T-cell (primary cell): Measurements from ENCODE around the gene GTF2E1. TPM values are rescaled to one million over a fixed set of nuclear protein-coding genes. Genes with fewer than 3 reads are reported as not detected.

Experiments
- ATAC-seq, 4 experiments: fragments of 200-7000 bp in 3 of 4; fragments of 150-1000 bp in 1 of 4; cut with Tn5 transposase; replicated peaks in 1 of 4; 1 replicate in 3 of 4; 2 replicates in 1 of 4; pipeline ENCODE4 v1.10.0; 2021; ENCODE audit warnings: moderate library complexity in 3 of 4, mild to moderate bottlenecking in 2 of 4, moderate number of reproducible peaks in 1 of 4
- CTCF ChIA-PET, 2 donors: fragments of 300-600 bp; sonication (Branson Sonifier 250); formaldehyde crosslinking; loops; one replicate each; lab custom pipeline; 2022; ENCODE audit warnings: antibody characterized with exemption in 2 of 2; lab: Charles Lee
- POLR2A ChIA-PET, 2 donors: fragments of 300-600 bp; sonication (Branson Sonifier 250); formaldehyde crosslinking; loops; one replicate each; lab custom pipeline; 2022; ENCODE audit warnings: antibody characterized with exemption in 2 of 2; lab: Charles Lee
- DNase-seq, 35 experiments: peaks; one replicate each; pipeline versions ENCODE4 v3.0.0 to v3.0.0-alpha.2; 2013 to 2023
- H3K27ac ChIP-seq: one replicate; pipeline ENCODE4 v1.5.1; 2013; ENCODE audit warnings: low read length
- H3K27me3 ChIP-seq, 2 experiments: replicated peaks in 1 of 2; 1 replicate in 1 of 2; 2 replicates in 1 of 2; pipeline versions ENCODE4 v1.6.1 to v1.7.0; 2013; ENCODE audit warnings: low read length in 1 of 2, mixed read lengths in 1 of 2; ENCODE audit not compliant: control insufficient read depth in 2 of 2, insufficient read depth in 2 of 2; ENCODE audit errors: extremely low read depth in 1 of 2
- H3K36me3 ChIP-seq, 2 donors: 1 replicate in 1 of 2; 2 replicates in 1 of 2; pipeline versions ENCODE4 v1.6.1 to v1.7.0; 2013; ENCODE audit warnings: low read length in 1 of 2; ENCODE audit not compliant: control insufficient read depth in 2 of 2, insufficient read depth in 1 of 2; ENCODE audit errors: extremely low read depth in 1 of 2
- H3K4me1 ChIP-seq, 2 experiments: 1 replicate in 1 of 2; 2 replicates in 1 of 2; pipeline versions ENCODE4 v1.6.1 to v1.7.0; 2013; ENCODE audit warnings: low read length in 2 of 2, mixed read lengths in 1 of 2; ENCODE audit not compliant: insufficient read depth in 2 of 2, control insufficient read depth in 1 of 2; ENCODE audit errors: extremely low read depth in 1 of 2
- H3K4me3 ChIP-seq, 2 donors: 1 replicate in 1 of 2; 2 replicates in 1 of 2; pipeline versions ENCODE4 v1.5.1 to v1.7.0; 2013; ENCODE audit warnings: mild to moderate bottlenecking in 2 of 2, low read length in 1 of 2, moderate library complexity in 1 of 2; ENCODE audit not compliant: control insufficient read depth in 1 of 2; ENCODE audit errors: extremely low read depth in 1 of 2
- H3K9me3 ChIP-seq: 2 replicates; pipeline ENCODE4 v1.7.0; 2013
- H3K27ac Mint-ChIP-seq, 2 donors: one replicate each; pipeline ENCODE4 v1.8.0; 2020 to 2021; ENCODE audit warnings: mild to moderate bottlenecking in 2 of 2, mixed read lengths in 2 of 2
- H3K27me3 Mint-ChIP-seq, 2 donors: one replicate each; pipeline ENCODE4 v1.8.0; 2021 to 2022; ENCODE audit warnings: mixed read lengths in 2 of 2
- H3K36me3 Mint-ChIP-seq: one replicate; pipeline ENCODE4 v1.8.0; 2021; ENCODE audit warnings: mixed read lengths
- H3K4me1 Mint-ChIP-seq, 3 donors: one replicate each; pipeline ENCODE4 v1.8.0; 2020 to 2022; ENCODE audit warnings: mixed read lengths in 3 of 3, mild to moderate bottlenecking in 1 of 3
- H3K4me3 Mint-ChIP-seq, 3 donors: one replicate each; pipeline ENCODE4 v1.8.0; 2020 to 2022; ENCODE audit warnings: mild to moderate bottlenecking in 3 of 3, mixed read lengths in 3 of 3, moderate library complexity in 3 of 3
- H3K9me3 Mint-ChIP-seq, 3 donors: one replicate each; pipeline ENCODE4 v1.8.0; 2020 to 2022; ENCODE audit warnings: mixed read lengths in 3 of 3
- WGBS: methylation state at CpG from one replicate; pipeline ENCODE4 v1.1.5; 2013; ENCODE audit warnings: missing lambda C conversion rate; ENCODE audit not compliant: insufficient coverage; 5-methylcytosine and 5-hydroxymethylcytosine counted together
- total RNA-seq, 35 experiments: library from RNA in 6 of 35; stranded (reverse) in 6 of 35; fragments of 120-200 nt in 1 of 35; gene quantifications; one replicate each; pipeline versions ENCODE4 v1.2.1 to v1.2.4 and lab custom pipeline; 2013 to 2026

Gene GTF2E1
- total RNA-seq, 5 donors from 2014 or later (not counting 1 experiment from before 2014, with no cell fraction given), result 13.3 to 28.5 (median 26.0) TPM

DNA sequence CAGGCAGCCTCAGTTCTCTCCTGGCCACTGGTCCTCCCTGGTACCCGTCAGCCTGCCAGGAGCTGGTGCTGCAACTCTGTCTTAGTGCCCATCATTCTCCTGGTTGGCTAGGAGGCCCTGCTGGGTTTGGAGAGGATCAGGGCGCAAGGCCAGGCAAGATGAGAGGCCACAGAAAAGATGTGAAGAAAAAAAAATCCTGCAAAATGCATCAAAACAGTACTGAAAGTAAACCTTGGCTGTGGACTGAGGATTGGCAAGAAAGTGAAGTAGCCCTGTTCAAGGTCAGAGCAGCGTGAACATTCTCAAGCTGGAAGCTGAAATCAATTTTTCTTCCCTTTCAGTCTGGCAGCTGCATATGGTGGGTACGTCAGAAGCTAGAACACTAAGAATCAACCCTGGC is 74.2 kb downstream of the GTF2E1 start:
- ChIA-PET CTCF (interaction anchor here in 1 of 2 donors (0.9 kb wide), 1 partner anchor 10 kb away, joined by 6 read pairs; no protein-coding TSS in a partner anchor), POLR2A (no interaction called here)
- Histone ChIP-seq H3K27ac (no peak overlapping the region), H3K9me3 (no peaks in the 10 kb centered on the region), H3K27me3 (peaks cover 0 to 7% of the 10 kb centered on the region in 2 experiments), H3K4me3 (no peak overlapping the region), H3K36me3 (no peaks in the 10 kb centered on the region), H3K4me1 (no peaks in the 10 kb centered on the region)
- H3K9me3 Mint-ChIP-seq, result no peaks in the 10 kb centered on the region
- no peak for ATAC-seq
- 68% methylated on average over 4 of the region's 4 CpGs for WGBS
- H3K4me1 Mint-ChIP-seq, result no peaks in the 10 kb centered on the region
- H3K36me3 Mint-ChIP-seq, result no peaks in the 10 kb centered on the region
- peaks cover 15 to 21% of the 10 kb centered on the region in 2 donors for H3K27me3 Mint-ChIP-seq
- no peak for DNase-seq
- H3K4me3 Mint-ChIP-seq, result no peak overlapping the region
- H3K27ac Mint-ChIP-seq, result no peak overlapping the region

- CTCF ChIA-PET, result interaction anchor here in 1 of 2 donors (1.1 kb wide), 1 partner anchor 13 kb away, joined by 3 read pairs; no protein-coding TSS in a partner anchor
- peaks cover 6 to 17% of the 10 kb centered on the region in 2 donors for H3K27me3 Mint-ChIP-seq
Observed at GRCh38 chr3:120820748-120821147, 78.2 kb downstream of the GTF2E1 start.

DNA sequence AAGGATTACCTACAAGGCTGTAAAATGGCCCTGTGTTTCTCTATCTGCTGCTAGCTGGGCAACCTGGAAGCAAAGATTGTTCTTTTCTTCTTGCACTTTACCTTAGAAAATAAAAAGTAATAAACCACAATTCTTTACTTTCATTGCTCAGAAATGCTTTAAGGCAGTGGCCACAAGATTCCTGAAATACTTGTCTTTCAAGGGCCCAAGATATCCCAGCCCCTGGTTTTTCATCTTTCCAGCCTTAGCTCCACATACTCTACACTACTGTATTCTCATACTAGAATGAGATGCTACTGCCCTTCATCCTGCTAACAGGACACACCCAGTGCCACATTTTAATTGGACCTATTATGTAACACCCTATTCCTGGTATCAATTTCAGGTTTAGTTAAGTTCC is 78.9 kb downstream of the GTF2E1 start:
- ATAC-seq (no peak), DNase-seq (no peak)
- no peaks in the 10 kb centered on the region for H3K4me1 ChIP-seq
- H3K27me3 ChIP-seq, result peaks cover 0 to 6% of the 10 kb centered on the region in 2 experiments
- H3K27ac Mint-ChIP-seq, result no peak overlapping the region
- peaks cover 6 to 15% of the 10 kb centered on the region in 2 donors for H3K27me3 Mint-ChIP-seq
- no peaks in the 10 kb centered on the region for H3K36me3 Mint-ChIP-seq
- no peaks in the 10 kb centered on the region for H3K9me3 Mint-ChIP-seq
- H3K27ac ChIP-seq, result no peak overlapping the region
- no peak overlapping the region for H3K4me3 Mint-ChIP-seq
- no peaks in the 10 kb centered on the region for H3K36me3 ChIP-seq
- H3K4me1 Mint-ChIP-seq, result no peaks in the 10 kb centered on the region
- no peak overlapping the region for H3K4me3 ChIP-seq
- CTCF ChIA-PET, result no interaction called here
- H3K9me3 ChIP-seq, result no peaks in the 10 kb centered on the region
- POLR2A ChIA-PET, result no interaction called here

More at GRCh38 chr3:120820748-120821147, 78.2 kb downstream of the GTF2E1 start:
- H3K36me3 ChIP-seq, result no peaks in the 10 kb centered on the region
- H3K27ac Mint-ChIP-seq, result no peak overlapping the region
- no peaks in the 10 kb centered on the region for H3K9me3 ChIP-seq
- POLR2A ChIA-PET, result no interaction called here
- WGBS, result 100% methylated on average over 1 of the region's 3 CpGs
- H3K27me3 ChIP-seq, result peaks cover 0 to 6% of the 10 kb centered on the region in 2 experiments
- no peaks in the 10 kb centered on the region for H3K4me1 Mint-ChIP-seq
- H3K9me3 Mint-ChIP-seq, result no peaks in the 10 kb centered on the region
- H3K27ac ChIP-seq, result no peak overlapping the region
- no peak for DNase-seq
- H3K36me3 Mint-ChIP-seq, result no peaks in the 10 kb centered on the region
- H3K4me3 ChIP-seq, result no peak overlapping the region
- no peak overlapping the region for H3K4me3 Mint-ChIP-seq
- no peaks in the 10 kb centered on the region for H3K4me1 ChIP-seq
- no peak for ATAC-seq

- 84% methylated on average over 3 of the region's 3 CpGs for WGBS
- Mint-ChIP-seq H3K36me3 (no peaks in the 10 kb centered on the region), H3K4me3 (no peak overlapping the region), H3K27me3 (peaks cover 1 to 15% of the 10 kb centered on the region in 2 donors), H3K27ac (no peak overlapping the region), H3K4me1 (no peaks in the 10 kb centered on the region), H3K9me3 (no peaks in the 10 kb centered on the region)
- H3K27ac ChIP-seq, result no peak overlapping the region
- no peaks in the 10 kb centered on the region for H3K27me3 ChIP-seq
- CTCF ChIA-PET, result interaction anchor here in 1 of 2 donors (0.6 kb wide), 1 partner anchor 68 kb away, joined by 7 read pairs; no protein-coding TSS in a partner anchor
- no peaks in the 10 kb centered on the region for H3K4me1 ChIP-seq
- DNase-seq (no peak), ATAC-seq (no peak)
- H3K36me3 ChIP-seq, result no peaks in the 10 kb centered on the region
- no peaks in the 10 kb centered on the region for H3K9me3 ChIP-seq
- POLR2A ChIA-PET, result no interaction called here
- no peak overlapping the region for H3K4me3 ChIP-seq
Observed at GRCh38 chr3:120823156-120823555, 80.6 kb downstream of the GTF2E1 start.

DNA sequence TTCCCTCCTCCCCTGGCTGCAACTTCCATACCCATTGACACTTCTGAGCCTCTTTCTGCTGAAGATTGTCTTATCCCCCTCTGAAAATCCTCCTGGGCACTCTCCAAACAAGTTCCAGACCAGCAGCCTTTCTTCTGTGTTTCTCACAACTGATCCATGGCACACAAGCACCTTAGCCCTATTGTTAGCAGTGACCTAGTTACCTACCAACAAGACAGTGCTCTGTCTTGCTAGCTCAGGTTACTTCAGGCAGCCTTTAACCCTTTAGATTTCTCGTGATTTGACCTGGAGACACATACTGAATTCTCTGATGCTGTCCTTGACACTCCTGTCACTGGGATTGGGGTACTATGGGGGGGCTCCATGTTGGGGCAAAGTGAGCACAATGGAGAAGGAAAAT is 82.1 kb downstream of the GTF2E1 start:
- no peak for DNase-seq
- 0% methylated on average over 1 of the region's 1 CpG for WGBS
- ChIA-PET CTCF (no interaction called here), POLR2A (interaction anchor here in 1 of 2 donors (0.6 kb wide), 1 partner anchor 17 kb away, joined by 8 read pairs; no protein-coding TSS in a partner anchor)
- no peak overlapping the region for H3K4me3 Mint-ChIP-seq
- no peaks in the 10 kb centered on the region for H3K4me1 Mint-ChIP-seq
- H3K27me3 ChIP-seq, result no peaks in the 10 kb centered on the region
- no peaks in the 10 kb centered on the region for H3K36me3 ChIP-seq
- H3K4me1 ChIP-seq, result no peaks in the 10 kb centered on the region
- no peak overlapping the region for H3K4me3 ChIP-seq
- H3K27me3 Mint-ChIP-seq, result peaks cover 0 to 8% of the 10 kb centered on the region in 2 donors
- no peaks in the 10 kb centered on the region for H3K9me3 Mint-ChIP-seq
- no peak overlapping the region for H3K27ac Mint-ChIP-seq
- H3K27ac ChIP-seq, result no peak overlapping the region
- H3K36me3 Mint-ChIP-seq, result no peaks in the 10 kb centered on the region
- no peaks in the 10 kb centered on the region for H3K9me3 ChIP-seq
- ATAC-seq, result no peak

GRCh38 chr3:120828796-120829195 is 86.3 kb downstream of the GTF2E1 start:
- Mint-ChIP-seq H3K4me3 (no peak overlapping the region), H3K27ac (no peak overlapping the region), H3K4me1 (no peaks in the 10 kb centered on the region), H3K27me3 (peaks cover 5 to 10% of the 10 kb centered on the region in 2 donors), H3K9me3 (no peaks in the 10 kb centered on the region), H3K36me3 (no peaks in the 10 kb centered on the region)
- H3K27ac ChIP-seq, result no peak overlapping the region
- CTCF ChIA-PET, result no interaction called here
- no peak overlapping the region for H3K4me3 ChIP-seq
- H3K4me1 ChIP-seq, result no peaks in the 10 kb centered on the region
- DNase-seq, result no peak
- no peaks in the 10 kb centered on the region for H3K27me3 ChIP-seq
- no peaks in the 10 kb centered on the region for H3K36me3 ChIP-seq
- POLR2A ChIA-PET, result no interaction called here
- no peaks in the 10 kb centered on the region for H3K9me3 ChIP-seq
- WGBS, result no CpG with 5 or more reads among the region's 1 CpG
- ATAC-seq, result no peak
